ENCODE measurements around the gene COG5.

Gene COG5

DNA sequence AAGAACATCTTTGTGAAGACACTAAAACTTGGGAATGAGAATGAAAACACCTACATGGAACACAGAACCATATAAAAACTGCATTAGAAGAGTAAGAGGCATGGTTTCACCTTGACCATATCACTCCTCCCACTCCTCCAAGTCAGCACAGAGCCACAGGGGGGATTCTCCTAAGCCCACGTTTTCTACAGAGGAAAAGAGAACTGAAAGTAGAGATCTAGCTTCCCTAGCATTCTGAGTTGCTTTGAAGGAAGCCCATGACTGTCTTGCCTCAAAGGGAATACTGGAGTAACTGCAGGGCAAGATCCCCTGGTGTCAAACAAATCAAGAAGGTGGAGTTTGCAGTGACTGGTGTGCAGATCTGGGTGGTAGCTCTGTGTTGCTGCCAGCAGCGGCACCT, 351.0 kb downstream of the COG5 start:
- no peak for DNase-seq

GRCh38 chr7:107210400-107210799, 353.3 kb downstream of the COG5 start:
- DNase-seq: no peak

- DNase-seq: no peak
Observed at GRCh38 chr7:107209565-107209964, 354.2 kb downstream of the COG5 start.

DNA sequence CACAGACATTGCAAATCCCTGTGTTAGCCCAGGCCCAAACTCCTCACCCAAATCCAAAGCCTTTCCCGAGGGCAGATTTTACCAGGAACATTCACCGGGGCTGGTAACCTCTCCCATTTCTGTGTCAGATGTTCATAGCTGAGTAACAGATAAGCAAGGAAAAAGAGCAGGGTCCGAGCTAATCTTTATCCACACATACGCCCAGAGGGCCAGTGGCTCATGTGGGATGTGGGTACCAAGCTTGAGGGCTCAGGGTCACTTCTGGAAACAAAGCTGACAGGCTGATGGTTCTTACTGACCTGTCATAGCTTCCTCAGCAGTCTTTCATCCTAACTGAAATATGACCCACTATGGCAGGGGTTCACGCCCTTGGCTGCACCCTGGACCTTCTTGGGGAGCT, 355.2 kb downstream of the COG5 start:
- no peak for DNase-seq

- DNase-seq: no peak
Observed at GRCh38 chr7:107208024-107208521, 355.6 kb downstream of the COG5 start.

DNA sequence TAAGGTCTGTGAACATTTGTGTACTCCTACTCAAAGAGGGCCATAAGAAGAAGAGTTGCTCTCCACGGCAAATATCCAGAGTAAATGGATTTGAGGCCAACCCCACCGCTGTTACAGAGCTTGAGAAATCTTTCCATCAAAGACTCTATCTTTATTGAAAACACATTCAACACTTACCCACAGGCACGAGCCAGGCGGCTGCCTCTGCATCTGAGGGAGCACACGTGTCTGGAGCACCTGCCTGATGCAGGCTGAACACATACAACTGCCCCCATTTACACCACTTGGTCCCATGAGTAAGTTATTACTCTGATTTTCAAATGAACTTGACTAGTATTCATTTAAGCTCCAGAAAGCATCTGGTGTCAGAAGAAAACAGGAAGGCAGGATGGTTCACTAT, 356.3 kb downstream of the COG5 start:
- DNase-seq: no peak

- DNase-seq: no peak
Observed at GRCh38 chr7:107206706-107207105, 357.0 kb downstream of the COG5 start.

- DNase-seq: no peak
Observed at GRCh38 chr7:107206136-107206535, 357.6 kb downstream of the COG5 start.

- no peak for DNase-seq
Observed at GRCh38 chr7:107203607-107204006, 360.1 kb downstream of the COG5 start.

DNA sequence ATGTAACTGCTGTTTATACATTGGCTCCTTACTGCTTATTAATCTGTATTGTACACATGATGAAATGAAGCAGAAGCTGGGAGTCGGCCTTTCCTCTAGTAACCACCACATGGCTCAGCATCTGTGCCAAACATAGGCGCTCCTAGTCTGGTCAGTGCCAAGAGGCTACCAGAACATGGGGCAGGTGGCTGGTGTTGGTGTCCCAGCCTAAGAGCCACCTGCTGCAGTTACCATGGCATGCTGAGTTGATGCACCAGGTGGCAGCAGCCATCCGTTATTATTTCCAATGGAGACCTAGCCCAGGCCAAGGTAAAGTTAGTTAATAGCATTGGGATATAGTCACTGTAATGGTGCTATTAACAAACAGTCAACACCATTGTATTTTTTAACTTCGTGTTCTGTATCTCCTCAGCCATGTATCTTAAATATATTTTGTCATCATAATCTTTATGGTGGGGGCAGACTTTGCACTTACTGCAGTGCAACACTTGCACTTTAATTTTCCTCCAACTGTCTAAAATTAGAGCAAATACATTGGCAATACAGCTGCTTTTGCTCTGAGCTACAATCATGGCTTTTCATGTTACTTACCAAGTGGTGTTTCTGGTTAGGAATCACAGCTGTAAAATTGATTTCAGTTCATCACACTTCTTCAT, 361.8 kb downstream of the COG5 start:
- DNase-seq: peak; percentile 55

DNA sequence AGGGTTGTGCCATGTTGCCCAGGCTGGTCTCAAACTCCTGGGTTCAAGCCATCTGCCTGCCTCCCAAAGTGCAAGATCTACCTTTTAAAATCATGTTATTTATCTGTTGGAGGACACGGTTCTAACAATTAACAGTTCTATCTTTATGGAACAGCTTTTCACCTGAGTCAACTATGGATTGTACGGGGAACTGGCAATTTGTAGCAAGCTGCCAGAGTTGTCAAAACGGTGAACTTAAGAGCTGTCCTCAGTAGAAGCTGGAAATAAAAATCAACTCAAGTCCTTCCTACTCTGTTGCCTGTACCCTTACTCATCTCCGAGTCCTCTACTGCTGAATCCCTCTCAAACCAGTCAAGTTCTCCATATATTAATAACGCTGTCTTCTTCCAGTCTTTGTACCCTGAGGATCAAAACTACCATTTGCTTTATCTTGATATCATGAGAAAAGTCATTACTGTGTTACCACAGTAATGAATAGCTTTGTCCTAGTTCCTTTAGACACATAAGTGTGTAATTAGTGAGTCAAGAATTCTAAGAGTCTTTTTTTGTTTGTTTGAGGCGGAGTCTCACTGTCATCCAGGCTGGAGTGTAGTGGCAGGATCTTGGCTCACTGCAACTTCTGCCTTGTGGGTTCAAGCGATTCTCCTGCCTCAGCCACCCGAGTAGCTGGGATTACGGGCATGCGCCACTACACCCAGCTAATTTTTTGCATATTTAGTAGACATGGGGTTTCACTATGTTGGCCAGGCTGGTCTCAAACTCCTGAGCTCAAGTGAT, 366.7 kb downstream of the COG5 start:
- DNase-seq: no peak

DNA sequence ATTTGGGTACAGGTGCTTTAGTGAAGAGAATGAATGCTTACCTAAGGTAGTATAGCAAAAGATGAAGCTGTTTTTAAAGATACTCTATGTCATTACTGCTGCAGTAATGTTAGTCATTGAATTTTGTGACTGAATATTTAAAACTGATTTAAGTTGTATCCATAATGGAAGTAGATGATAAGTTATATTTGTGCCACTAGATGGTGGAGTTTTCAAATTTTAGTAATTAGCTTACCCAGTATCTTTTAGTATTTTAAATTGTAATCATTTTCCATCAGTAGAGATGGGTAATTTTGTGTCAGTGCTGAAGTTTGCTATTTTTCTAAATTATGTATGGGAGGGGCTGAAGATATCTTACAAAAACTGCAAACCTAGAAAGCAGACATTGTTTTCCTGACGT, 369.7 kb downstream of the COG5 start:
- no peak for DNase-seq

DNA sequence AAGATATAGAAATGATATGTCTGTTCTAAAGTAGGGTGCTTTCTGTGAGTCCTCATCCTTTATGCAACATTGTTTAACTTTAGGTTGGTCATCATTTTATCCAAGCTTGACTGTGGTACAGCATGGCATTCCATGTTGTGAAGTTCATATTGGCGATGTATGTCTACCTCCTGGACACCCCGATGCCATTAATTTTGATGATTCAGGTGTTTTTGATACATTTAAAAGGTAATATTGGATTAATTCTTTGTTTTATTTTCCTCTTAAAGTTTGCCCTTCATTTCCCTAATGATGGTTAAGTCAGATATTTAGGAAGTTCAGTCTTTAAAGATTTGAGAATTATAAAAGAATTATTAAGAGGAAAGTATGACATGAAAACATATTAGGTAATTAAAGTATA, 373.6 kb downstream of the COG5 start:
- DNase-seq: no peak

GRCh38 chr7:107187774-107188173, 375.9 kb downstream of the COG5 start:
- no peak for DNase-seq

GRCh38 chr7:107186240-107186639, 377.5 kb downstream of the COG5 start:
- DNase-seq: no peak

DNA sequence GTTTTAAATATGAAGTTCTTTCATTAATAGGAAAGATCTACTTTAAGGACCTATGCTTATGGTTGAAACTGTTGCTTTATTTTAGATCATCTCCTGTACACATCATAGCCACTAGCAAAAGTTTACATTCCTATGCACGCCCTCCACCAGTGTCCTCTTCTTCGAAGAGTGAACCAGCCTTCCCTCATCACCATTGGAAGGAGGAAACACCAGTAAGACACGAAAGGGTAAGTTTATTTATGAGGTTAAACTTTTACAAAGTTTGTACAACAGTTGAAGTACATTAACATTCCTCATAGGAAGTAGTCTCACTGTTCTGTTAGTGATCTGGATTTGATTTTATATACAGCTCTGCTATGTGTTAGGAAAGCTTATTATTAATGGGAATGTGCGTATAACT, 378.0 kb downstream of the COG5 start:
- no peak for DNase-seq

GRCh38 chr7:107181172-107181571, 382.5 kb downstream of the COG5 start:
- DNase-seq: no peak

DNA sequence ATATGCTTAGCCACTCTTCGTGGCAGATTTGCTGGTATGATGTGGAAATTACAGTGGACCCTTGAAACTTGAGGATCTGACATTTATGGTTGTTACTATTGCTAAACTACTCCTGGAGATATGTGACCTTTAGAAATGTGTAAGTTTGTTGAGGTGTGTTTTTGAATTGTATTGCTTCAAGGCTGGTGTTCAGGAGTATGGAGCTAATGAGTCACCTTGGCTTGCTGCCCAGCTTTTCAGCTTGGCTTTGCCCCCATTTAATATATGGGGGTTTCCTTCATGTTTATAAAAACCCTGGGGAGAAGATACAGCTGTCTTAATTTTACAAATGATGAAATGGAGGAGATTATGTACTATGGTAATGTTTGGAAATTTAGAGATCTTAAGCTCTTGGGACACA, 383.3 kb downstream of the COG5 start:
- DNase-seq: peak; percentile 49

GRCh38 chr7:107179326-107180164, 384.2 kb downstream of the COG5 start:
- DNase-seq: no peak

GRCh38 chr7:107173691-107174406, 389.9 kb downstream of the COG5 start:
- no peak for DNase-seq

DNA sequence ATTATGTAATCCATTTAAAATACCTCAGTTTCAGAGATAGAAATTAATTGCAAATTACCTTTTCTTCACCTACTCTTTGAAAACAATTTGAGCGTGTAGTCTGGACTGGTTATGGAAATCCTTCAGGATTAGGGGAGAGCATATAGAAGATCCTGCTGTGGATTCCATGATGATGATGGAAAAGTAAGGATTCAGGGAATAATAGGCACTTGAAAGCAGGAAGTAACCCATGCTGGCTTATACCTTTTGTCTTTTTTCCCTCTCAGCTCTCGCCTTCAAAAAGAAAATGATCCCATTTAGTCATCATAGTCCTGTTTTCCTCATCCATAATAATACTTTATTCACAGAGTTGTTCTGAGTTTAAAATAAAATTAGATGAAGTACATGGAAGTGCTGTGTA, 390.5 kb downstream of the COG5 start:
- DNase-seq: no peak

DNA sequence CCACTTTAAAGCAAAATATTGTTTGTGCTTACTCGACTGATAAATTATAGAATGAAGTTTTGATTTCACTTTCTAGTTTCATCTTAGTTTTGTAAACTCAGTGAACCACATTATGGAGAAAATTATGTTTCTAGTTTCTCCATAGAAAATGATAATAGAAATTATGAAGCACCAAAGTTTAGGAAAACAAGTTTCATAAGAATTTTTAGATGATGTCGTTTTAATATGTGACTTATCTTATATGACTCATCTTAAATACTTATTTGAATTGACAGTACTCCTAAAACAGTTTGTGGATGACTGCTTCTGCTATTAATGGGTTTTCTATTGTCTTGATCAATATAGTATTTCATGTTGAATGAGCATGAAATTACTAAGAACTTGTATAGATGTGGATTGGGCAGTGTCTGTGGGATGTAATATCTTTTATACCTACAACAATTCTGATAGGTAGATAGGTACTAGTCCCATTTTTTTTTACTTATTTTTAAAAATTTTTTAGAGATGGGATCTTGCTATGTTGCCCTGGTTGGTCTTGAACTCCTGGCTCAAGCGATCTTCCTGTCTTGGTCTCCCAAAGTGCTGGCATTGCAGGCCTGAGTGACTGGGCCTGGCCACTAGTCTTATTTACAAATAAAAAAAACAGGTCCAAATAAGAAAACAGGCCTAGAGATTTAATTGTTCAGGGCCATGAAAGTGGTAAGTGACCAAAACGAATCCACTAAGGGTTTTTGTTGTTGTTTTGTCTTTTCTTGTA, 391.3 kb downstream of the COG5 start:
- DNase-seq: no peak
